HPDE6-E6E7 (cell line): Measurements from ENCODE around the gene SYVN1.

Experiments
- DNase-seq: peaks from one replicate; pipeline ENCODE4 v3.0.0; 2011; ENCODE audit warnings: missing footprints; ENCODE audit errors: extremely low spot score

Gene SYVN1

GRCh38 chr11:65112546-65113360 lies 21.6 kb downstream of the SYVN1 start:
- DNase-seq = no peak

GRCh38 chr11:65111744-65112545 lies 22.4 kb downstream of the SYVN1 start, which contains the start of gene TM7SF2:
TSS of gene TM7SF2 (plus strand) at chr11:65111872. CDS start at chr11:65112016, 144 bp downstream.
- peak; percentile 94 for DNase-seq

GRCh38 chr11:65111159-65111743 lies 23.1 kb downstream of the SYVN1 start:
- no peak for DNase-seq

DNA sequence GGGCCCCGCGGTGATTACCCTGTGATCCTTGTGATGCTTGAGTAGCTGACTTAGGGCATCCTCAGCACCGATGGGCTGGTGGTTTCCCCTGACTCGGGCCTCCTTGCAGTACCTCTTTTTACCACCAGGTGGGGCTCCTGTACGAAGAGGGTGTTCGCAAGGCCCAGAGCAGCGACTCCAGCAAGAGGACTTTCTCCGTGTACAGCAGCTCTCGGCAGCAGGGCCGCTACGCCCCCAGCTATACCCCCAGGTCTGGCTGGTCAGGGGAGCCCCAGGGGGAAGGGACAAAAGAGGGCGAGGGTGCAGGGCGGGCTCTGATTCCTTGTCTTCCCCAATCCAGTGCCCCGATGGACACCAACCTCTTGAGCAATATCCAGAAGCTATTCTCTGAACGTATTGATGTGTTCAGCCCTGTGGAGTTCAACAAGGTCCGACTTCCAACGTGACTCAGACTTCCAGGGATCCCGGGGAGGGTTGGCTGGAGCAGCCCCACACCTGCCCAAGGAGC lies 23.9 kb downstream of the SYVN1 start:
- peak; percentile 86 for DNase-seq

DNA sequence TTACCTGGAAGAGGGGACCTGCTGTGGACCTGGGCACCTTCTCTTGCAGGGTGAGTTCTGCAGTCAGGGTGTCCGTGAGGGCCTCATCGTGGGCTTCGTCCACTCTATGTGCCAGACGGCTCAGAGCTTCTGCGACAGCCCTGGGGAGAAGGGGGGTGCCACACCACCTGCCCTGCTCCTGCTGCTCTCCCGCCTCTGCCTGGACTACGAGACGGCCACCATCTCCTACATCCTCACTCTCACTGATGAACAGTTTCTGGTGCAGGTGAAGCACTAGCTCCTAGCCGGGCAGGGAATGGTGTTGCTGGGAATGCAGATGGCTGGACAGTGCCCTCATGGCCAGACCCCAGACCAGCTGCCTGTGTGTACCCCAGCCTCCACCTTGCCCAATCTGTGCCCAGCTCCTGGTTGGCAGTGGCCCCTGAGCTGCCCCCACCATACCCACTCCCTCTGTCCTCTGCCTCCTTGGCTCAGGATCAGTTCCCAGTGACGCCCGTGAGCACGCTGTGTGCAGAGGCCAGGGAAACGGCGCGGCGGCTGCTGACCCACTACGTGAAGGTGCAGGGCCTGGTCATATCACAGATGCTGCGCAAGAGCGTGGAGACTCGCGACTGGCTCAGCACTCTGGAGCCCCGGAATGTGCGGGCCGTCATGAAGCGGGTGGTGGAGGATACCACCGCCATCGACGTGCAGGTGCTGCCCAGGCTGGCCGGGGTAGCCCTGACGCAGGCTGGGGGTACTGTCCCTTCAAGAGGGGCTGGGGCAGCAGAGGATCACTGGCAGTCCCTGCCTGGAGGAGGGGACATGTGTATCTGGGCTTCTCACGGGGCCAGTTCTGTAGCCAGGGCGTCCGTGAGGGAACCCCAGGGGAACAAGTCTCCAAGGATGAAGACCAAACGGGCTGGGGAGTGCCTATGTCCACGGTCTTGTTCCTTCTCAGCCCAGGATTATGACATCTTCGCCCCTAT lies 24.8 kb downstream of the SYVN1 start:
- no peak for DNase-seq

- no peak for DNase-seq
Observed at GRCh38 chr11:65108469-65109123, 25.7 kb downstream of the SYVN1 start.

DNA sequence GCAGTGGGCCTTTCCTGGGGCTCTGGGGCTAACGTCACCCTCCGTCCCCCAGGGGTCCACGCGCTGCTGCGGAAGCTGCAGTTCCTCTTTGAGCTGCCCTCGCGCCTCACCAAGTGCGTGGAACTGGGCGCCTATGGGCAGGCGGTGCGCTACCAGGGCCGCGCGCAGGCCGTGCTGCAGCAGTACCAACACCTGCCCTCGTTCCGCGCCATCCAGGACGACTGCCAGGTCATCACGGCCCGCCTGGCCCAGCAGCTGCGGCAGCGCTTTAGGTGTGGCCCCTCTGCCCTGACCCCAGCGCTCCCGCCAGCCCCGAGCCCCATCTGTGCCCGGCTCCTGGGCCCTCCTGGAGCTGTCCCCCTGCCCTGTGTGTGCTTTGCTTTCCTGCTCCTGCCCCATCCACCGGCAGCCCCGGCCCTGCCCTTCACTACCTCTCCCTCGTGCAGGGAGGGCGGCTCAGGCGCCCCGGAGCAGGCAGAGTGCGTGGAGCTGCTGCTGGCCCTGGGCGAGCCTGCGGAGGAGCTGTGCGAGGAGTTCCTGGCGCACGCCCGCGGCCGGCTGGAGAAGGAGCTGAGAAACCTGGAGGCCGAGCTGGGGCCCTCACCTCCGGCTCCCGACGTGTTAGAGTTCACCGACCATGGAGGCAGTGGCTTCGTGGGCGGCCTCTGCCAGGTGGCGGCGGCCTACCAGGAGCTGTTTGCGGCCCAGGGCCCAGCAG lies 26.4 kb downstream of the SYVN1 start:
- DNase-seq = no peak

- no peak for DNase-seq
Observed at GRCh38 chr11:65107078-65107477, 27.2 kb downstream of the SYVN1 start.

- DNase-seq = no peak
Observed at GRCh38 chr11:65104628-65105027, 29.7 kb downstream of the SYVN1 start.

DNA sequence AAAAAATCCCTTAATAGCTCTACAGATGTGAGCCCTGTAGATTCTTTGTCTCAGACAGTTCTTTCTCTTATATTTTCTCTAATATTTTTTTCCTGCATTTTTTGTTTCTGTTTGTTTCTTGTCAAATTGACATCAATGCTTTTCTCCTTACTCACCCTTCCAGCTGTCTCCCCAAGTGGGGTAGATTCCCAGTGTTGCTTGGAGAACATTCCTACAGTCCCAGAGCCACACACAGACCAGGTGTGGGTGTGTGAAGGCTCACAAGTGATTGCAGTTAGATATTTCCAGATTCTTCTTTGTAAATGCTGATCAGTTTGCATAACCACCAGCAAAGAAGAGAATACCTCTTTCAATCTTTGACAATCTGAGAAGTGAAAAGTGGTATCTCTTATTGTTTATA lies 30.8 kb downstream of the SYVN1 start:
- DNase-seq = no peak

DNA sequence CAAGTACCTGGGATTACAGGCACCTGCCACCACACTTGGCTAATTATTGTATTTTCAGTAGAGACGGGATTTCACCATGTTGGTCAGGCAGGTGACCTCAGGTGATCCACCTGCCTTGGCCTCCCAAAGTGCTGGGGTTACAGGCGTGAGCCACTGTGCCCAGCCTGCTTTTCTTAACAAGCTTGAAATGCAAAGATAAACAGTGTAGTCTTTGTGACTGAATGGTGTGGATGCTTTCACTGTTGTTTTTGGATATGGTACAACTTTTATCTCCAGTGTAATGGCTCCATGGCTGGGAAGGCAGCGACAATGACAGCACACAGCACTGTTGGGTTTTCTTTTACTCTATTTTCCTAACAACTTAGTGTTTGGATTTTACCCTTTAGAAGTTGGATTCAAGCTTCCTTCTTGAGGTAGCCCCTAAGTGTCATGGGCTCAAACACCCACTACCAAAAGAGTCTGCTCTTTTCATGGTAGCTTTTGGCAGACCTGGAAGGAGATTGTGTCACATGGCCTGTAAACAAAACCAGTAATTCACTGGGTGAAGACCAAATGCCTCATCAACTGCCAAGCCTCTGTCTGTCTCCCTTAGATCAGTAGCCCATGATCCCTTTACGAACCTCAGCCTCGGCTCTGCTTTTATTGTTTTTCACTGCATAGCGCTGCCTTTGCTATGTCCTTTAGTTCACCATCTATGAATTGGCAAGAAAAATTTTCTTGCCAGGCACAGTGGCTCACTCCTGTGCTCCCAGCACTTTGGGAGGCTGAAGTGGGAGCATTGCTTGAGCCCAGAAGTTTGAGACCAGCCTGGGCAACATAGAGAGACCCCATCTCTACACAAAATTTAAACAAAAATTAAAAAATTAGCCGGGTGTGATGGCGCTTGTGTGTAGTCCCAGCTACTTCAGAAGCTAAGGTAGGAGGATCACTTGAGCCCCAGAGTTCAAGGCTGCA lies 31.9 kb downstream of the SYVN1 start:
- no peak for DNase-seq

- DNase-seq = no peak
Observed at GRCh38 chr11:65100674-65101350, 33.5 kb downstream of the SYVN1 start.

DNA sequence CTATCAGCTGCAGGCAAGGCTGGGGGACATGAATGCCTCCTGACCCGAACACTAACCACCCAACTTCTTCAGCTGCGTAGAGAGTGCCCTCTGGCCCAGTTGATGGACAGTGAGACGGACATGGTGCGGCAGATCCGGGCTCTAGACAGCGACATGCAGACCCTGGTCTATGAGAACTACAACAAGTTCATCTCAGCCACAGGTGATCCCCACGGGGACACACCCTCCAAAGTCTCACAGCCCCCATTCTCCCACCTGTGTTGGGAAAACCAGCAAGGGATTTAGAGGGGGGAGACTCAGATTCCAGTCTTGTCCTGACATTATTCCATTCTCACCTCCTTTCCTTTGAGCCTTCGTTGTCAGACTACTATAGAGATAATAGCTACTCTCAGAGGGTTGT lies 37.4 kb downstream of the SYVN1 start:
- DNase-seq = no peak

GRCh38 chr11:65095974-65096806 lies 38.1 kb downstream of the SYVN1 start, which contains the start of gene VPS51:
TSS of gene VPS51 (plus strand) at chr11:65096214. CDS start at chr11:65096251, 37 bp downstream.
- peak; percentile 96 for DNase-seq

DNA sequence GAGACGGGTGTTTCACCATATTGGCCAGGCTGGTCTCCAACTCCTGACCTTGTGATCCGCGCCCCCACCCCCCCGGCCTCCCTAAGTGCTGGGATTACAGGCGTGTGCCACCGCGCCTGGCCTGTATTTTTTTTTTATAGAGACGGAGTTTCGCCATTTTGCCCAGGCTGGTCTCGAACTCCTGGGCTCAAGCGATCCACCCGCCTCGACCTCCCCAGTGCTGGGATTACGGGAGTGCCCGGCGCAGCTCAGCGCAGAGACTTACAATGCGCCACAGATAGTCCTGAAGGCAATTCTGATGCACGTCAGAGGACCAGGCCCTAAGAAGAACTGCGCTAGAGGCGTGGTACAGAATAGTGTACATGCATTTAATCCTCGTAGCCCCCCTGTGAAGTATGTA lies 38.9 kb downstream of the SYVN1 start:
- DNase-seq = no peak

- no peak for DNase-seq
Observed at GRCh38 chr11:65090628-65091027, 43.7 kb downstream of the SYVN1 start.

- no peak for DNase-seq
Observed at GRCh38 chr11:65089621-65090020, 44.7 kb downstream of the SYVN1 start.
